ENCODE measurements around the gene CELSR1. TPM values are rescaled to one million over a fixed set of nuclear protein-coding genes. Genes with fewer than 3 reads are reported as not detected.

Gene CELSR1
- total and polyA plus RNA-seq, 2 of the 13 experiments (the other 11 are each of a cell fraction or from before 2014, with no cell fraction given), result 0.78 to 1.8 TPM

DNA sequence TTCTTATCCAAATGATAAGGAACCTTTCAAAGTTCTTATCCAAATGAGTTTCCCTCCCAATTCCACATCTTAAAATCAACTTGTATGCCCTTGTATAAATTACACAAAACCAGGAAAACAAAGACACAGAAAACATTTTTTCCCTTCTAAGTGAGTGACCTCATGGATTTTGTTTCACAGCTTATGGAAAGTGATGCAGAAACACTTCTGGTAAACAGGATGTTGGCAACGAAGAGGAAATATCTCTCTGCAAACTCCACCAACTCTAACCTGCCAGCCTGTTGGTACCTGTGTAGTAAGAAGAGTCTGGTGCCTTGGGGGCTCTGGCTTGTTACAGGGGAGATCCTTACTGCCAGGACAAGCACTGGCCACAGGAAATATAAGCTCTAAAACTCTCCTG, 57.0 kb downstream of the CELSR1 start:
- CTCF ChIA-PET (ENCODE audit: low intra/inter-chr PET ratio, low total read pairs), result no interaction called here
- no peaks in the 10 kb centered on the region for H4K20me1 ChIP-seq (ENCODE audit: insufficient read depth, low read length)
- FAIRE-seq, result no peak
- no peak for DNase-seq (ENCODE audit: low spot score)
- H3K27me3 ChIP-seq (ENCODE audit: control insufficient read depth in 1 of 2, insufficient read depth in 2 of 2, low read length in 2 of 2), result peaks cover 3 to 4% of the 10 kb centered on the region in 2 experiments; a peak in 2 of 5 replicates
- TF ChIP-seq SRY (CRISPR knock-in tag; IDR thresholded peaks at IDR 0.05) (no peak), TBX3 (IDR thresholded peaks at IDR 0.05; ENCODE audit: borderline replicate concordance) (no peak), ELF4 (CRISPR knock-in tag; IDR thresholded peaks at IDR 0.05; ENCODE audit: borderline replicate concordance) (no peak), MTF1 (CRISPR knock-in tag; IDR thresholded peaks at IDR 0.05) (no peak), ZNF317 (CRISPR knock-in tag; IDR thresholded peaks at IDR 0.05) (no peak)
- TF ChIP-seq, protein P1, sequence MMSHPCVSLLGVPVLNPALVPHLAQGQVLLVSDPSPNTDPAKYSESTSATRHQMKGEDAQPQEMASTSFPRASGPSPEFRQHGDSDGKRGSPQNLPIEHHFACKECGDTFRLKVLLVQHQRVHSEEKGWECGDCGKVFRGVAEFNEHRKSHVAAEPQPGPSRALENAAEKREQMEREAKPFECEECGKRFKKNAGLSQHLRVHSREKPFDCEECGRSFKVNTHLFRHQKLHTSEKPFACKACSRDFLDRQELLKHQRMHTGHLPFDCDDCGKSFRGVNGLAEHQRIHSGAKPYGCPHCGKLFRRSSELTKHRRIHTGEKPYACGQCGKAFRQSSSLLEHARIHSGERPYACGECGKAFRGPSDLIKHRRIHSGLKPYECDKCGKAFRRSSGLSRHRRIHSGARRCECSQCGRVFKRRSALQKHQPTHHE (CRISPR knock-in tag; IDR thresholded peaks at IDR 0.05; ENCODE audit: borderline replicate concordance), result no peak
- TF ChIP-seq, protein P2, sequence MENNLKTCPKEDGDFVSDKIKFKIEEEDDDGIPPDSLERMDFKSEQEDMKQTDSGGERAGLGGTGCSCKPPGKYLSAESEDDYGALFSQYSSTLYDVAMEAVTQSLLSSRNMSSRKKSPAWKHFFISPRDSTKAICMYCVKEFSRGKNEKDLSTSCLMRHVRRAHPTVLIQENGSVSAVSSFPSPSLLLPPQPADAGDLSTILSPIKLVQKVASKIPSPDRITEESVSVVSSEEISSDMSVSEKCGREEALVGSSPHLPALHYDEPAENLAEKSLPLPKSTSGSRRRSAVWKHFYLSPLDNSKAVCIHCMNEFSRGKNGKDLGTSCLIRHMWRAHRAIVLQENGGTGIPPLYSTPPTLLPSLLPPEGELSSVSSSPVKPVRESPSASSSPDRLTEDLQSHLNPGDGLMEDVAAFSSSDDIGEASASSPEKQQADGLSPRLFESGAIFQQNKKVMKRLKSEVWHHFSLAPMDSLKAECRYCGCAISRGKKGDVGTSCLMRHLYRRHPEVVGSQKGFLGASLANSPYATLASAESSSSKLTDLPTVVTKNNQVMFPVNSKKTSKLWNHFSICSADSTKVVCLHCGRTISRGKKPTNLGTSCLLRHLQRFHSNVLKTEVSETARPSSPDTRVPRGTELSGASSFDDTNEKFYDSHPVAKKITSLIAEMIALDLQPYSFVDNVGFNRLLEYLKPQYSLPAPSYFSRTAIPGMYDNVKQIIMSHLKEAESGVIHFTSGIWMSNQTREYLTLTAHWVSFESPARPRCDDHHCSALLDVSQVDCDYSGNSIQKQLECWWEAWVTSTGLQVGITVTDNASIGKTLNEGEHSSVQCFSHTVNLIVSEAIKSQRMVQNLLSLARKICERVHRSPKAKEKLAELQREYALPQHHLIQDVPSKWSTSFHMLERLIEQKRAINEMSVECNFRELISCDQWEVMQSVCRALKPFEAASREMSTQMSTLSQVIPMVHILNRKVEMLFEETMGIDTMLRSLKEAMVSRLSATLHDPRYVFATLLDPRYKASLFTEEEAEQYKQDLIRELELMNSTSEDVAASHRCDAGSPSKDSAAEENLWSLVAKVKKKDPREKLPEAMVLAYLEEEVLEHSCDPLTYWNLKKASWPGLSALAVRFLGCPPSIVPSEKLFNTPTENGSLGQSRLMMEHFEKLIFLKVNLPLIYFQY (CRISPR knock-in tag; IDR thresholded peaks at IDR 0.05; ENCODE audit: borderline replicate concordance), result no peak
- intact Hi-C loops (cut with micrococcal nuclease; ENCODE audit: unreplicated experiment), result no loop called here
- no peak overlapping the region for H3K27ac ChIP-seq (ENCODE audit: extremely low read length, insufficient read depth, low read length)
- no peak overlapping the region for H3K4me2 ChIP-seq (ENCODE audit: low read depth, low read length)
- no peaks in the 10 kb centered on the region for H3K36me3 ChIP-seq (replicated peaks in 1 of 2; ENCODE audit: control insufficient read depth in 1 of 2, insufficient read depth in 2 of 2, low read length in 2 of 2)
- no peaks in the 10 kb centered on the region for H3K79me2 ChIP-seq (ENCODE audit: insufficient read depth, low read length)
- in situ Hi-C loops (cut with HindIII; ENCODE audit: extremely low pct_ligation_motif_present, low pct_unique_long_range_greater_than_20kb), result no loop called here
- no peak overlapping the region for H2AFZ ChIP-seq (ENCODE audit: low read length)
- ATAC-seq, result no peak
- POLR2A ChIA-PET, result no interaction called here
- no TSS peak for BruUV-seq (replicated peaks)
- H3K4me3 ChIP-seq (replicated peaks in 1 of 3; ENCODE audit: insufficient read depth in 1 of 3, low read depth in 2 of 3, low read length in 3 of 3), result no peak overlapping the region
- 27% methylated on average over 1 of the region's 1 CpG for WGBS (ENCODE audit: low lambda C conversion rate)
- H3K9ac ChIP-seq (ENCODE audit: insufficient read depth, low read depth, low read length), result no peak overlapping the region
- no peaks in the 10 kb centered on the region for H3K4me1 ChIP-seq (ENCODE audit: insufficient read depth, low read length)
- peaks cover 6% of the 10 kb centered on the region; the same call in 1 of the 2 replicates for H3K9me3 ChIP-seq (ENCODE audit: low read length)
